SK-N-SH (cell line): Measurements from ENCODE around the gene TMEM126B. TPM values are rescaled to one million over a fixed set of nuclear protein-coding genes. Genes with fewer than 3 reads are reported as not detected.

Source experiments
- RXRA ChIP-seq: IDR thresholded peaks from 2 replicates; pipeline ENCODE4 v1.4.0; 2012; ENCODE audit warnings: low read depth, mild to moderate bottlenecking, borderline replicate concordance
- TCF12 ChIP-seq: IDR thresholded peaks from 2 replicates; pipeline ENCODE4 v1.4.0; 2012
- polyA plus RNA-seq, 3 experiments: library from polyadenylated mRNA; depleted of rRNA; stranded (reverse); fragments of >200 nt; gene quantifications; 2 replicates each; pipeline ENCODE4 v1.2.3, GENCODE V29; 2012
- TF ChIP-seq, protein P1 (sequence below): IDR thresholded peaks from 2 replicates; pipeline ENCODE4 v1.6.1; 2012; ENCODE audit warnings: mild to moderate bottlenecking, low read depth, low read length, moderate library complexity

TMEM126B gene
- polyA plus RNA-seq, 1 of the 3 experiments (the other 2 are of a cell fraction) = 27.7 TPM

DNA sequence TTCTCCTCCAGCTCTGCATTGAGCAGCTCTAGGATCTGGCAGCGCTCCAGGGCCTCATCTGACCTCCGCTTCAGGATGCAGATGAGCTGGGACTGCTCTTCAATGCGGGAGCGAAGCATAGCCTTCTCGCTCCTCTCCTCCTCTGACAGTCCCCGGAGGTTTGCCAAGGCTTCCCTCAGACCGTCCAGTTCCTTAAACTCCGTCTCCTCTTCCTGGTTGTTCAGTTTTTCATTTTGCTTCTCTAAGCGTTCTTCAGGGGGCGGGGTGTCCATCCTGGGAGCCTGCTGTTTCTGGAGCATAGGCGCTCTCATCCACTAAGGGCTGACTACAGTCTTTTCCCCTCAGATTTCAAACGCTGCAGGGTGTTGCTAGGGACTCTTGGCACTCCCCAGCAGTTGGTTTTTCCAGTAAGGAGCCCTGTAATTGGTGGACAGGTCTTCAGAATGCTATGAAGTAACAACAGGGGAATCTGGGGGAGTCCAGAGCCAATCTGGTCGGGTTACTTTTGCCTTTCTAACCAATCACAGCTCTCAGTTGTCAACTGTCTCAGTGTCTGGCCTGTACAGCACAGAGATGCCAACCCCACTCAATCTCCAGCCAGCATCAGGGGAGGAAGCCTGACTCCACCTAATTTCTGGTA, 57.5 kb downstream of the TMEM126B start, which contains the start of gene CCDC89 (continued):
- TF ChIP-seq, protein P1, sequence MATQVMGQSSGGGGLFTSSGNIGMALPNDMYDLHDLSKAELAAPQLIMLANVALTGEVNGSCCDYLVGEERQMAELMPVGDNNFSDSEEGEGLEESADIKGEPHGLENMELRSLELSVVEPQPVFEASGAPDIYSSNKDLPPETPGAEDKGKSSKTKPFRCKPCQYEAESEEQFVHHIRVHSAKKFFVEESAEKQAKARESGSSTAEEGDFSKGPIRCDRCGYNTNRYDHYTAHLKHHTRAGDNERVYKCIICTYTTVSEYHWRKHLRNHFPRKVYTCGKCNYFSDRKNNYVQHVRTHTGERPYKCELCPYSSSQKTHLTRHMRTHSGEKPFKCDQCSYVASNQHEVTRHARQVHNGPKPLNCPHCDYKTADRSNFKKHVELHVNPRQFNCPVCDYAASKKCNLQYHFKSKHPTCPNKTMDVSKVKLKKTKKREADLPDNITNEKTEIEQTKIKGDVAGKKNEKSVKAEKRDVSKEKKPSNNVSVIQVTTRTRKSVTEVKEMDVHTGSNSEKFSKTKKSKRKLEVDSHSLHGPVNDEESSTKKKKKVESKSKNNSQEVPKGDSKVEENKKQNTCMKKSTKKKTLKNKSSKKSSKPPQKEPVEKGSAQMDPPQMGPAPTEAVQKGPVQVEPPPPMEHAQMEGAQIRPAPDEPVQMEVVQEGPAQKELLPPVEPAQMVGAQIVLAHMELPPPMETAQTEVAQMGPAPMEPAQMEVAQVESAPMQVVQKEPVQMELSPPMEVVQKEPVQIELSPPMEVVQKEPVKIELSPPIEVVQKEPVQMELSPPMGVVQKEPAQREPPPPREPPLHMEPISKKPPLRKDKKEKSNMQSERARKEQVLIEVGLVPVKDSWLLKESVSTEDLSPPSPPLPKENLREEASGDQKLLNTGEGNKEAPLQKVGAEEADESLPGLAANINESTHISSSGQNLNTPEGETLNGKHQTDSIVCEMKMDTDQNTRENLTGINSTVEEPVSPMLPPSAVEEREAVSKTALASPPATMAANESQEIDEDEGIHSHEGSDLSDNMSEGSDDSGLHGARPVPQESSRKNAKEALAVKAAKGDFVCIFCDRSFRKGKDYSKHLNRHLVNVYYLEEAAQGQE = no peak
- no peak for TF ChIP-seq TCF12
- TF ChIP-seq RXRA = no peak

Other genes with a start within 250 kb of the TMEM126B start
- gene DLG2, start 1.2 kb upstream of the TMEM126B start, polyA plus RNA-seq (2012; rRNA removed) = 0.21 and 0.31 TPM in 2 replicates
- gene TMEM126A, start 19.4 kb downstream of the TMEM126B start, polyA plus RNA-seq (2012; rRNA removed) = 30.5 and 37.1 TPM in 2 replicates
- 50.5 and 62.1 TPM in 2 replicates for gene CREBZF, start 36.5 kb downstream of the TMEM126B start, polyA plus RNA-seq (2012; rRNA removed)
- 3.9 and 4.1 TPM in 2 replicates for gene CCDC89, start 57.6 kb downstream of the TMEM126B start, polyA plus RNA-seq (2012; rRNA removed)
- 36.0 and 72.8 TPM in 2 replicates for gene SYTL2, start 182.5 kb downstream of the TMEM126B start, polyA plus RNA-seq (2012; rRNA removed)
- gene CCDC83, start 226.8 kb downstream of the TMEM126B start, polyA plus RNA-seq (2012; rRNA removed) = not detected in 2 replicates